ENCODE results near the gene CSNK1A1. TPM values are rescaled to one million over a fixed set of nuclear protein-coding genes. Genes with fewer than 3 reads are reported as not detected.
"Not testable (repeated sequence)": the region's sequence is repeated elsewhere in the genome, so short reads cannot be mapped to it uniquely, and the experiment has no call there.

Gene CSNK1A1
- total RNA-seq, 2 experiments from 2014 or later: 176 to 187 TPM

DNA sequence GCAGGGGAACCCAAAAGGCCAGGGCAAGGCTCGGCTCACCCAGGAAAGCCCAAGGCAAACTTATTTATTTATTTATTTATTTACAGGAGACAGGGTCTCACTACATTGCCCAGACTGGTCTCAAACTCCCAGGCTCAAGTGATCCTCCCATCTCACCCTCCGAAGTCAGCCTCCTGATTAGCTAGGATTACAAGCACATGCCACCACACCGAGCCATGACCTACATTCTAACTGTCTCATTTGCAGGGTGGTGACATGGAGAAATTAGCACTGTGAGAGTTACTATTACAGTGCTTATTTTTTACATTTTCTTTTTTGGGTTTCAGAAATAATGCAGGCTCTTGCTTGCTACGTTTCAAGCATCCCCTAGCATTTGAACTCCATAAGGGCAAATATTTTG is 48.1 kb upstream of the CSNK1A1 start:
- CTCF ChIA-PET (ENCODE audit: unreplicated experiment): no interaction called here
- no peak overlapping the region for H3K27ac ChIP-seq (ENCODE audit: low read depth, low read length, poor library complexity, severe bottlenecking)
- no TSS peak for BruUV-seq (replicated peaks)
- no peaks in the 10 kb centered on the region for H3K9me2 ChIP-seq (ENCODE audit: insufficient read depth, low read length)
- intact Hi-C loops (cut with micrococcal nuclease; ENCODE audit: unreplicated experiment): no loop called here
- no peak overlapping the region for H3K4me2 ChIP-seq (ENCODE audit: low read length)
- POLR2A ChIA-PET: interaction anchor here (0.6 kb wide), 1 partner anchor 48 kb away, joined by 4 read pairs; no protein-coding TSS in a partner anchor
- peaks cover 27% of the 10 kb centered on the region for H3K4me1 ChIP-seq (ENCODE audit: insufficient read depth, low read length, poor library complexity, severe bottlenecking)
- no peaks in the 10 kb centered on the region for H3K36me3 ChIP-seq (ENCODE audit: insufficient read depth, low read length)
- H3K9me3 ChIP-seq (ENCODE audit: low read length): no peaks in the 10 kb centered on the region
- no peak for DNase-seq (ENCODE audit: low spot score)
- no peak overlapping the region for H3K4me3 ChIP-seq (ENCODE audit: low read depth, low read length, poor library complexity, severe bottlenecking)
- TF ChIP-seq EZH2phosphoT487 (IDR thresholded peaks at IDR 0.05; ENCODE audit: borderline replicate concordance, low read depth, low read length): no peak
- TF ChIP-seq, protein P1, sequence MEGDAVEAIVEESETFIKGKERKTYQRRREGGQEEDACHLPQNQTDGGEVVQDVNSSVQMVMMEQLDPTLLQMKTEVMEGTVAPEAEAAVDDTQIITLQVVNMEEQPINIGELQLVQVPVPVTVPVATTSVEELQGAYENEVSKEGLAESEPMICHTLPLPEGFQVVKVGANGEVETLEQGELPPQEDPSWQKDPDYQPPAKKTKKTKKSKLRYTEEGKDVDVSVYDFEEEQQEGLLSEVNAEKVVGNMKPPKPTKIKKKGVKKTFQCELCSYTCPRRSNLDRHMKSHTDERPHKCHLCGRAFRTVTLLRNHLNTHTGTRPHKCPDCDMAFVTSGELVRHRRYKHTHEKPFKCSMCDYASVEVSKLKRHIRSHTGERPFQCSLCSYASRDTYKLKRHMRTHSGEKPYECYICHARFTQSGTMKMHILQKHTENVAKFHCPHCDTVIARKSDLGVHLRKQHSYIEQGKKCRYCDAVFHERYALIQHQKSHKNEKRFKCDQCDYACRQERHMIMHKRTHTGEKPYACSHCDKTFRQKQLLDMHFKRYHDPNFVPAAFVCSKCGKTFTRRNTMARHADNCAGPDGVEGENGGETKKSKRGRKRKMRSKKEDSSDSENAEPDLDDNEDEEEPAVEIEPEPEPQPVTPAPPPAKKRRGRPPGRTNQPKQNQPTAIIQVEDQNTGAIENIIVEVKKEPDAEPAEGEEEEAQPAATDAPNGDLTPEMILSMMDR (conservative IDR thresholded peaks at IDR 0.05; ENCODE audit: low read length): no peak
- no peaks in the 10 kb centered on the region for H4K20me1 ChIP-seq (ENCODE audit: insufficient read depth, low read length)
- no peaks in the 10 kb centered on the region for H3K79me2 ChIP-seq (ENCODE audit: insufficient read depth, low read depth, low read length)
- no peak overlapping the region for H2AFZ ChIP-seq (ENCODE audit: low read length)

DNA sequence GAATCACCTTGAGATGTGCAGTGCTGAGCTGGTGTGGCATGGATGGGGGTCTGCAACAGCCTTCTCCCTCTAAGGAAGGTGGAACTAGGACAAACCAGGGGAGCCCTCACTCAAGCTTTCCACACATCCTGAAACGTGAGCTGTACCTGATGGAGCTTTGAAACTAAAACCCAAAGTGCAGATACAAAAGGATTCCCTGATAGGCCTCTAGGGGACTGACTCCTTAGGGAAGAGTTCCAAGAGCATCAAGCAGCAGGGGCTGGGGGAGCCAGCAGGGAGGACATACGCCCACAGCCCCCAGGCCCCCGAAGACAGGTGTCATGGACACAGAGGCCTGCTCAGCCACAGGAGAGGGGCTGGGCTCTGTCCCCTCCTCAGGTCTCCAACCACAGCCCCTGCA is 47.7 kb upstream of the CSNK1A1 start:
- ChIA-PET POLR2A (interaction anchor here (0.6 kb wide), 1 partner anchor 48 kb away, joined by 4 read pairs; no protein-coding TSS in a partner anchor), CTCF (ENCODE audit: unreplicated experiment) (no interaction called here)
- no TSS peak for BruUV-seq (replicated peaks)
- Histone ChIP-seq H4K20me1 (ENCODE audit: insufficient read depth, low read length) (no peaks in the 10 kb centered on the region), H3K36me3 (ENCODE audit: insufficient read depth, low read length) (no peaks in the 10 kb centered on the region), H3K79me2 (ENCODE audit: insufficient read depth, low read depth, low read length) (no peaks in the 10 kb centered on the region), H3K4me3 (ENCODE audit: low read depth, low read length, poor library complexity, severe bottlenecking) (no peak overlapping the region), H3K4me2 (ENCODE audit: low read length) (no peak overlapping the region), H3K27ac (ENCODE audit: low read depth, low read length, poor library complexity, severe bottlenecking) (no peak overlapping the region), H3K4me1 (ENCODE audit: insufficient read depth, low read length, poor library complexity, severe bottlenecking) (peaks cover 25% of the 10 kb centered on the region), H3K9me3 (ENCODE audit: low read length) (no peaks in the 10 kb centered on the region), H3K9me2 (ENCODE audit: insufficient read depth, low read length) (no peaks in the 10 kb centered on the region), H2AFZ (ENCODE audit: low read length) (no peak overlapping the region)
- intact Hi-C loops (cut with micrococcal nuclease; ENCODE audit: unreplicated experiment): no loop called here
- no peak for DNase-seq (ENCODE audit: low spot score)
- TF ChIP-seq, protein P1 (conservative IDR thresholded peaks at IDR 0.05; ENCODE audit: low read length): no peak
- TF ChIP-seq EZH2phosphoT487 (IDR thresholded peaks at IDR 0.05; ENCODE audit: borderline replicate concordance, low read depth, low read length): no peak

DNA sequence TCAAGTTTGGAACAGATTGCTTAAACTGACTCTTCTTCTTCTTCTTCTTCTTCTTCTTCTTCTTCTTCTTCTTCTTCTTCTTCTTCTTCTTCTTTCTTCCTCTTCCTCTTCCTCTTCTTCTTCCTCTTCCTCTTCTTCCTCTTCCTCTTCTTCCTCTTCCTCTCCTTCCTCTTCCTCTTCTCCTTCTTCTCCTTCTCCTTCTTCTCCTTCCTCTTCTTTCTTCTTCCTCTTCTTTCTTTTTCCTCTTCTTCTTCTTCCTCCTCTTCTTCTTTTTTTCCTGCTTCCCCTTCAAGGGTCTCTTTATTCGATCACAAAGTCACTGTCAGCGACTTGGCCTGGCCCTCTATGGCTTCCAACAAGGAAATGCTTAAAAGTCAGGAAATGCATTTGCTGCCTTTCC is 47.0 kb upstream of the CSNK1A1 start:
- DNase-seq (ENCODE audit: low spot score); BruUV-seq (replicated peaks); H3K4me2 ChIP-seq (ENCODE audit: low read length); intact Hi-C loops (cut with micrococcal nuclease; ENCODE audit: unreplicated experiment); H3K27ac ChIP-seq (ENCODE audit: low read depth, low read length, poor library complexity, severe bottlenecking); H3K36me3 ChIP-seq (ENCODE audit: insufficient read depth, low read length); H4K20me1 ChIP-seq (ENCODE audit: insufficient read depth, low read length); H3K79me2 ChIP-seq (ENCODE audit: insufficient read depth, low read depth, low read length); H3K9me2 ChIP-seq (ENCODE audit: insufficient read depth, low read length); CTCF ChIA-PET (ENCODE audit: unreplicated experiment); H3K9me3 ChIP-seq (ENCODE audit: low read length); H3K4me3 ChIP-seq (ENCODE audit: low read depth, low read length, poor library complexity, severe bottlenecking); H2AFZ ChIP-seq (ENCODE audit: low read length): not testable (repeated sequence)
- peaks cover 25% of the 10 kb centered on the region for H3K4me1 ChIP-seq (ENCODE audit: insufficient read depth, low read length, poor library complexity, severe bottlenecking)
- POLR2A ChIA-PET: interaction anchor here (0.6 to 1.0 kb wide), 4 partner anchors 15 to 1157 kb away, joined by 3 to 5 read pairs (median 3); no protein-coding TSS in a partner anchor
